GM12892 (cell line): ENCODE data around the gene AURKB.

Source experiments
- POLR2AphosphoS5 ChIP-seq: IDR thresholded peaks from 2 replicates; pipeline ENCODE4 v1.6.1; 2011; ENCODE audit warnings: low read depth, low read length, control low read depth
- TAF1 ChIP-seq: IDR thresholded peaks from 2 replicates; pipeline ENCODE4 v1.6.1; 2011; ENCODE audit warnings: low read depth, mild to moderate bottlenecking, control low read depth, low read length, borderline replicate concordance

- no peak for TF ChIP-seq POLR2AphosphoS5
- TF ChIP-seq TAF1: no peak
Measured at GRCh38 chr17:8253801-8254200, 43.4 kb upstream of the AURKB start.
